DND-41 (cell line): ENCODE results near the gene TREH.
"Not testable (repeated sequence)": the region's sequence is repeated elsewhere in the genome, so short reads cannot be mapped to it uniquely, and the experiment has no call there.

Source experiments
- ATAC-seq: fragments of 200-7000 bp; cut with Tn5 transposase; 3 replicates; pipeline ENCODE4 v1.9.1; 2021; ENCODE audit warnings: low read depth; ENCODE audit not compliant: insufficient read depth
- DNase-seq: peaks from one replicate; pipeline ENCODE4 v3.0.0-alpha.2; 2020
- H2AFZ ChIP-seq: 2 replicates; pipeline ENCODE4 v1.6.0; 2012; ENCODE audit warnings: low read depth, low read length
- H3K27ac ChIP-seq: 2 replicates; pipeline ENCODE4 v1.5.1; 2012; ENCODE audit warnings: low read length, inconsistent platforms
- H3K27me3 ChIP-seq: fragments of 200-600 bp; sonication (generic); 2 replicates; pipeline ENCODE4 v1.6.0; 2012; ENCODE audit warnings: low read length, mild to moderate bottlenecking, inconsistent platforms; ENCODE audit not compliant: insufficient read depth, poor library complexity
- H3K36me3 ChIP-seq: 2 replicates; pipeline ENCODE4 v1.5.1; 2012; ENCODE audit warnings: low read length, inconsistent platforms; ENCODE audit not compliant: insufficient read depth
- H3K4me1 ChIP-seq: 2 replicates; pipeline ENCODE4 v1.5.1; 2012; ENCODE audit warnings: mild to moderate bottlenecking, low read length; ENCODE audit not compliant: insufficient read depth
- H3K4me2 ChIP-seq: 2 replicates; pipeline ENCODE4 v1.6.0; 2012; ENCODE audit warnings: mild to moderate bottlenecking, moderate library complexity, low read length, inconsistent platforms; ENCODE audit not compliant: insufficient read depth
- H3K4me3 ChIP-seq, 2 experiments: fragments of 200-600 bp in 1 of 2; shearing (Covaris generic) in 1 of 2; 2 replicates each; pipeline ENCODE4 v1.5.1; 2012 to 2016; ENCODE audit warnings: inconsistent platforms in 2 of 2, low read length in 2 of 2, mild to moderate bottlenecking in 2 of 2, low read depth in 1 of 2, moderate library complexity in 1 of 2
- H3K79me2 ChIP-seq: 2 replicates; pipeline ENCODE4 v1.6.0; 2012; ENCODE audit warnings: low read length, inconsistent platforms; ENCODE audit not compliant: insufficient read depth
- H3K9ac ChIP-seq: 2 replicates; pipeline ENCODE4 v1.6.0; 2012; ENCODE audit warnings: low read depth, mild to moderate bottlenecking, inconsistent platforms, low read length, moderate library complexity
- H3K9me3 ChIP-seq: 2 replicates; pipeline ENCODE4 v1.5.1; 2012; ENCODE audit warnings: low read length, moderate library complexity, mild to moderate bottlenecking, inconsistent platforms; ENCODE audit not compliant: insufficient read depth, severe bottlenecking
- H4K20me1 ChIP-seq: 2 replicates; pipeline ENCODE4 v1.6.0; 2012; ENCODE audit warnings: low read length; ENCODE audit not compliant: insufficient read depth
- EZH2 ChIP-seq: IDR thresholded peaks from 3 replicates; pipeline ENCODE4 v1.6.1; 2012; ENCODE audit warnings: borderline replicate concordance, low read depth, mild to moderate bottlenecking, moderate library complexity, low read length, inconsistent platforms; ENCODE audit not compliant: severe bottlenecking
- TF ChIP-seq, protein P1 (sequence below): IDR thresholded peaks from 2 replicates; pipeline ENCODE4 v1.5.1; 2012; ENCODE audit warnings: borderline replicate concordance, low read length, moderate library complexity, mild to moderate bottlenecking; ENCODE audit not compliant: poor library complexity, severe bottlenecking; ENCODE audit errors: extremely low read depth

The TREH gene

DNA sequence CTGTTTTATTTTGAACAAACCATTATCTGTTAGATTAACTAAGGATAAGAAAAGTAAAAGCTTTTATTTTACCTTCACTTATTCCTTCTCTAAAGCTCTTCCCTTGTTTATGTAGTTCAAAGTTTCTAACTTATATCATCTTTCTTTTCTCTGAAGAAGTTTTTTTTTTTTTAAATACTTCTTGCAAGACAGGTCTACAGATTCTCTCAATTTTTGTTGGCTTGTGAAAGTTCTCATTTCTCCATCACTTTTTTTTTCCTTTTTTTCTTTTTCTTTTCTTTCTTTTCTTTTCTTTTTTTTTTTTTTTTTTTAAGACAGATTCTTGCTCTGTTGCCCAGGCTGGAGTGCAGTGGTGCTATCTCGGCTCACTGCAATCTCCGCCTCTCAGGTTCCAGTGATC, 4.7 kb upstream of the TREH start:
- 0 out of 2 replicates have a peak, but pooled peaks cover under 1% of the 10 kb centered on the region for H3K4me1 ChIP-seq
- no peak for ATAC-seq
- H3K36me3 ChIP-seq = no peaks in the 10 kb centered on the region

DNA sequence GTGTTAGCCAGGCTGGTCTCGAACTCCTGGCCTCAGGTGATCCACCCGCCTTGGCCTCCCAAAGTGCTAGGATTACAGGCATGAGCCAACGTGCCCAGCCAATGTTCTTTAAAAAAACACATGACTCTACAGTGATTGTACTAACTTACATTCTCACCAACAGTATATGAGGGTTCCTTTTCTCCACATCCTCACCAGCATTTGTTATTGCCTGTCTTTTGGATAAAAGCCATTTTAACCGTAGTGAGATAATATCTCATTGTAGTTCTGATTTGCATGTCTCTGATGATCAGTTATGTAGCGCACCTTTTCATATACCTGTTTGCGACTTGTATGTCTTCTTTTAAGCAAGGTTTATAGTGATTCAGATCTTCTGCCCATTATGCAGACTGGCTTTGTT, 3.5 kb upstream of the TREH start:
- H2AFZ ChIP-seq, H3K4me1 ChIP-seq, H3K4me2 ChIP-seq, H3K27ac ChIP-seq, H3K9ac ChIP-seq, H4K20me1 ChIP-seq, H3K27me3 ChIP-seq, H3K36me3 ChIP-seq, H3K9me3 ChIP-seq, ATAC-seq, H3K79me2 ChIP-seq, H3K4me3 ChIP-seq, DNase-seq: not testable (repeated sequence)

More for the DNA sequence above, 4.7 kb upstream of the TREH start:
- no peak overlapping the region for H3K4me2 ChIP-seq
- TF ChIP-seq, protein P1, sequence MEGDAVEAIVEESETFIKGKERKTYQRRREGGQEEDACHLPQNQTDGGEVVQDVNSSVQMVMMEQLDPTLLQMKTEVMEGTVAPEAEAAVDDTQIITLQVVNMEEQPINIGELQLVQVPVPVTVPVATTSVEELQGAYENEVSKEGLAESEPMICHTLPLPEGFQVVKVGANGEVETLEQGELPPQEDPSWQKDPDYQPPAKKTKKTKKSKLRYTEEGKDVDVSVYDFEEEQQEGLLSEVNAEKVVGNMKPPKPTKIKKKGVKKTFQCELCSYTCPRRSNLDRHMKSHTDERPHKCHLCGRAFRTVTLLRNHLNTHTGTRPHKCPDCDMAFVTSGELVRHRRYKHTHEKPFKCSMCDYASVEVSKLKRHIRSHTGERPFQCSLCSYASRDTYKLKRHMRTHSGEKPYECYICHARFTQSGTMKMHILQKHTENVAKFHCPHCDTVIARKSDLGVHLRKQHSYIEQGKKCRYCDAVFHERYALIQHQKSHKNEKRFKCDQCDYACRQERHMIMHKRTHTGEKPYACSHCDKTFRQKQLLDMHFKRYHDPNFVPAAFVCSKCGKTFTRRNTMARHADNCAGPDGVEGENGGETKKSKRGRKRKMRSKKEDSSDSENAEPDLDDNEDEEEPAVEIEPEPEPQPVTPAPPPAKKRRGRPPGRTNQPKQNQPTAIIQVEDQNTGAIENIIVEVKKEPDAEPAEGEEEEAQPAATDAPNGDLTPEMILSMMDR = no peak
- TF ChIP-seq EZH2 = no peak
- no peaks in the 10 kb centered on the region for H3K27me3 ChIP-seq
- no peak for DNase-seq
- H3K4me3 ChIP-seq = no peak overlapping the region
- H3K9me3 ChIP-seq = no peaks in the 10 kb centered on the region
- H2AFZ ChIP-seq = no peak overlapping the region
- H3K27ac ChIP-seq = no peak overlapping the region
- H4K20me1 ChIP-seq = no peaks in the 10 kb centered on the region
- H3K79me2 ChIP-seq = no peaks in the 10 kb centered on the region
- no peak overlapping the region for H3K9ac ChIP-seq

DNA sequence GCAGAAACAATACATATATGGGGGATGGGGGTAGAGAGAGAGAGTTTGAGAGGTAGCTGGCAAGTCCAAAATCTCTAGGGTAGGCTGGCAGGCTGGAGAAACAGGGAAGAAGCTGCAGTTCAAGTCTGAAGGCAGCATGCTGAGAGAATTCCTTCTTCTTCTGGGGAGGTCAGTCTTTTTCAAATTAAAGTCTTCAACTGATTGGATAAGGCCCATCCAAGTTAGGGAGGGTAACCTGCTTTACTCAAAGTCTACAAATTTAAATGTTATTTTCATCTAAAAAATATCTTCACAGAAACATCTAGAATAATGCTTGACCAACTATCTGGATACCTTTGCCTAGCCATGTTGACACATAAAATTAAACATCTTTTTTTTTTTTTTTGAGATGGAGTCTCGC, 2.9 kb upstream of the TREH start:
- no peaks in the 10 kb centered on the region for H4K20me1 ChIP-seq
- no peak overlapping the region for H2AFZ ChIP-seq
- no peak overlapping the region for H3K9ac ChIP-seq
- H3K4me2 ChIP-seq = no peak overlapping the region
- H3K79me2 ChIP-seq = no peaks in the 10 kb centered on the region
- no peak overlapping the region for H3K27ac ChIP-seq
- H3K36me3 ChIP-seq = no peaks in the 10 kb centered on the region
- 0 out of 2 replicates have a peak, but pooled peaks cover 3% of the 10 kb centered on the region for H3K4me1 ChIP-seq
- DNase-seq (no peak), ATAC-seq (no peak)
- H3K27me3 ChIP-seq = no peaks in the 10 kb centered on the region
- H3K9me3 ChIP-seq = no peaks in the 10 kb centered on the region
- no peak for TF ChIP-seq EZH2
- TF ChIP-seq, protein P1 = no peak
- H3K4me3 ChIP-seq = no peak overlapping the region

DNA sequence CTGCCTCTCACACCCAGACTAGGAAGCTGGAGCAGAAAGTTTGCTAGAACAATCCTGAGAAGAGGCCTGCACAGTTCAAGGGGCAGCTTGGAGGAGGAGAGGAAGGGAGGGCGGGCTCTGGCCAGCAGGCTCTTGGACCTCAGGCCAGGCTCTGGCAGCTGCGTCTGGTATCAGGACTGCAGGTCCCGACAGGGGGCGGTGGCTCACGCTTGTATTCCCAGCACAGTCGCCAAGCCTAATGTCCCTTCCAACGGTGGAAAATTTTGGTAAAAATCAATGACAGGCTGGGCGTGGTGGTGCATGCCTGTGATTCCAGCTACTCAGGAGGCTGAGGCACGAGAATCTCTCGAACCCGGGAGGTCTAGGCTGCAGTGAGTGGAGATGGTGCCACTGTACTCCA, 542 bp downstream of the TREH start:
- not testable (repeated sequence) for H3K27me3 ChIP-seq, H3K4me1 ChIP-seq, H3K36me3 ChIP-seq, H2AFZ ChIP-seq, H3K9me3 ChIP-seq, H3K79me2 ChIP-seq, H4K20me1 ChIP-seq, H3K4me3 ChIP-seq, H3K9ac ChIP-seq, H3K4me2 ChIP-seq, ATAC-seq, DNase-seq, H3K27ac ChIP-seq
